Liver (tissue), 9 donors: Measurements from ENCODE around the gene ERBIN. TPM values are rescaled to one million over a fixed set of nuclear protein-coding genes. Genes with fewer than 3 reads are reported as not detected.

Experiments used
- DNase-seq: peaks from one replicate; pipeline ENCODE4 v3.0.0-alpha.2; 2017; ENCODE audit warnings: low spot score
- H3K27ac ChIP-seq, 2 donors: one replicate each; pipeline ENCODE4 v1.7.0; 2013; ENCODE audit warnings: inconsistent platforms in 2 of 2, low read length in 2 of 2, control low read depth in 1 of 2, low read depth in 1 of 2, mild to moderate bottlenecking in 1 of 2
- H3K27me3 ChIP-seq, 4 donors: one replicate each; pipeline versions ENCODE4 v1.6.1 to v1.7.0; 2013; ENCODE audit warnings: low read length in 3 of 4, inconsistent platforms in 1 of 4, mild to moderate bottlenecking in 1 of 4, moderate library complexity in 1 of 4; ENCODE audit not compliant: control insufficient read depth in 4 of 4, insufficient read depth in 4 of 4
- H3K36me3 ChIP-seq, 4 donors: one replicate each; pipeline versions ENCODE4 v1.6.1 to v1.7.0; 2013; ENCODE audit warnings: low read length in 3 of 4, mild to moderate bottlenecking in 3 of 4, low read depth in 1 of 4, moderate library complexity in 1 of 4; ENCODE audit not compliant: control insufficient read depth in 4 of 4, insufficient read depth in 3 of 4
- H3K4me1 ChIP-seq, 4 donors: one replicate each; pipeline versions ENCODE4 v1.6.1 to v1.7.0; 2013; ENCODE audit warnings: low read length in 3 of 4, mild to moderate bottlenecking in 3 of 4, moderate library complexity in 1 of 4; ENCODE audit not compliant: control insufficient read depth in 4 of 4, insufficient read depth in 4 of 4
- H3K4me3 ChIP-seq, 3 donors: one replicate each; pipeline versions ENCODE4 v1.6.1 to v1.7.0; 2013; ENCODE audit warnings: low read length in 3 of 3, control low read depth in 1 of 3, low read depth in 1 of 3, mild to moderate bottlenecking in 1 of 3
- H3K9ac ChIP-seq, 2 donors: one replicate each; pipeline ENCODE4 v1.7.0; 2013; ENCODE audit warnings: low read length in 2 of 2, mild to moderate bottlenecking in 2 of 2, moderate library complexity in 2 of 2, control low read depth in 1 of 2, low read depth in 1 of 2
- H3K9me3 ChIP-seq, 4 donors: one replicate each; pipeline versions ENCODE4 v1.6.1 to v1.7.0; 2013; ENCODE audit warnings: low read length in 3 of 4; ENCODE audit not compliant: control insufficient read depth in 4 of 4
- CTCF ChIP-seq: fragments of 150-350 bp; IDR thresholded peaks from 2 replicates; pipeline ENCODE4 v1.5.1; 2017; ENCODE audit warnings: improper control_type of control experiment, low read depth, low read length; ENCODE audit not compliant: missing input control
- EGR1 ChIP-seq, 2 donors: IDR thresholded peaks; 2 replicates each; pipeline ENCODE4 v1.6.1; 2016 to 2018; ENCODE audit warnings: antibody characterized with exemption in 2 of 2, low read depth in 2 of 2
- FOXA1 ChIP-seq: IDR thresholded peaks from 2 replicates; pipeline ENCODE4 v1.6.1; 2016; ENCODE audit warnings: antibody characterized with exemption
- FOXA2 ChIP-seq: IDR thresholded peaks from 2 replicates; pipeline ENCODE4 v1.6.1; 2016; ENCODE audit warnings: antibody characterized with exemption
- GABPA ChIP-seq, 2 donors: IDR thresholded peaks in 1 of 2; conservative IDR thresholded peaks in 1 of 2; 2 replicates each; pipeline ENCODE4 v1.6.1; 2016; ENCODE audit warnings: antibody characterized with exemption in 2 of 2, mild to moderate bottlenecking in 1 of 2, moderate library complexity in 1 of 2
- HNF4A ChIP-seq, 2 donors: conservative IDR thresholded peaks; 2 replicates each; pipeline ENCODE4 v1.6.1; 2016; ENCODE audit warnings: antibody characterized with exemption in 2 of 2, mild to moderate bottlenecking in 2 of 2
- HNF4G ChIP-seq: IDR thresholded peaks from 2 replicates; pipeline ENCODE4 v1.6.1; 2016; ENCODE audit warnings: antibody characterized with exemption
- JUND ChIP-seq, 2 donors: IDR thresholded peaks; 2 replicates each; pipeline ENCODE4 v1.6.1; 2016; ENCODE audit warnings: antibody characterized with exemption in 2 of 2
- NR2F2 ChIP-seq: IDR thresholded peaks from 2 replicates; pipeline ENCODE4 v1.6.1; 2016; ENCODE audit warnings: antibody characterized with exemption
- RAD21 ChIP-seq, 2 donors: IDR thresholded peaks; 2 replicates each; pipeline ENCODE4 v1.6.1; 2016; ENCODE audit warnings: antibody characterized with exemption in 2 of 2, mild to moderate bottlenecking in 2 of 2
- REST ChIP-seq: IDR thresholded peaks from 2 replicates; pipeline ENCODE4 v1.6.1; 2016; ENCODE audit warnings: antibody characterized with exemption, mild to moderate bottlenecking
- RXRA ChIP-seq, 2 donors: IDR thresholded peaks; 2 replicates each; pipeline ENCODE4 v1.6.1; 2017 to 2018; ENCODE audit warnings: antibody characterized with exemption in 2 of 2, mild to moderate bottlenecking in 1 of 2
- SP1 ChIP-seq: IDR thresholded peaks from 2 replicates; pipeline ENCODE4 v1.6.1; 2018; ENCODE audit warnings: antibody characterized with exemption, mild to moderate bottlenecking
- TAF1 ChIP-seq: conservative IDR thresholded peaks from 2 replicates; pipeline ENCODE4 v1.6.1; 2016; ENCODE audit warnings: antibody characterized with exemption, mild to moderate bottlenecking
- YY1 ChIP-seq: IDR thresholded peaks from 2 replicates; pipeline ENCODE4 v1.6.1; 2016; ENCODE audit warnings: antibody characterized with exemption, mild to moderate bottlenecking
- ZBTB33 ChIP-seq: IDR thresholded peaks from 2 replicates; pipeline ENCODE4 v1.6.1; 2016; ENCODE audit warnings: antibody characterized with exemption
- WGBS: extraction: QIAGEN DNeasy Blood & Tissue Kit; methylation state at CpG from one replicate; pipeline ENCODE4 v1.1.7; 2013; 5-methylcytosine and 5-hydroxymethylcytosine counted together
- polyA plus RNA-seq, 2 donors: library from polyadenylated mRNA; stranded (reverse) in 1 of 2; unstranded in 1 of 2; fragments of 200-250 nt in 1 of 2; fragments of >200 nt in 1 of 2; fragmentation: Nextera tagmentation in 1 of 2; extraction: Ambion mirVana in 1 of 2; gene quantifications; one replicate each; pipeline versions ENCODE4 v1.2.1 to v1.2.3, GENCODE V29; 2013 to 2015
- total RNA-seq, 2 donors: library from RNA; depleted of rRNA; stranded (reverse); fragments of >200 nt; gene quantifications; one replicate each; pipeline ENCODE4 v1.2.3, GENCODE V29; 2014
- TF ChIP-seq, protein P1 (sequence below): IDR thresholded peaks from 2 replicates; pipeline ENCODE4 v1.6.1; 2016; ENCODE audit warnings: antibody characterized with exemption
- TF ChIP-seq, protein P2 (sequence below): IDR thresholded peaks from 2 replicates; pipeline ENCODE4 v1.6.1; 2016; ENCODE audit warnings: antibody characterized with exemption
- donor health status: healthy.
- donor health status: healthy.
- donor health status: healthy.
- donor health status: healthy.
- donor health status: healthy.

Gene ERBIN
- total and polyA plus RNA-seq, 4 donors: 9.7 to 54.9 (median 32.5) TPM

DNA sequence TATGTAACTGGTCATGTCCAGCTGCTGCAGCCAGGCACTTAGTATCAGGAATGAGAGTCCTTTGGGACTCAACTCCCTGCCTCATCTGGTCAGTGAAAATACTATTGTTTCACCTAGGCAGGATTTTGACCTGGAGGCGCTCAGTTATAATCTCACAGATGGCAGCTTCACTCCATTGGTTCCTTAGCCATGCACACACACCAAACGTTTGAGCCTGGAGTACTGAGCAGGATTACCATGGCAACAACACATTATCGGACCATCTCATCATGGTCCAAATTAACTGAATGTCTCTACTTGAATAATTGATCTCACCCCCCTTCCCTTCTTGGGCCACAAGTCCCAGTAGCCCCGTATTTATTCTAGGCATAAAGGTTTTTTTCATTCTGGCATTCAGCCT lies 202.8 kb downstream of the ERBIN start:
- 77% methylated on average over 4 of the region's 4 CpGs for WGBS

More for the DNA sequence above, 202.8 kb downstream of the ERBIN start:
- H3K4me3 ChIP-seq: no peak overlapping the region
- no peaks in the 10 kb centered on the region for H3K27me3 ChIP-seq
- no peak overlapping the region for H3K9ac ChIP-seq
- no peak for DNase-seq
- no peaks in the 10 kb centered on the region for H3K36me3 ChIP-seq
- H3K4me1 ChIP-seq: no peaks in the 10 kb centered on the region
- no peaks in the 10 kb centered on the region for H3K9me3 ChIP-seq
- no peak overlapping the region for H3K27ac ChIP-seq
- TF ChIP-seq FOXA1 (no peak), GABPA (IDR thresholded peaks at IDR 0.05 in 1 of 2, conservative IDR thresholded peaks at IDR 0.05 in 1 of 2) (no peak), HNF4A (conservative IDR thresholded peaks at IDR 0.05) (no peak), RXRA (IDR thresholded peaks at IDR 0.05) (no peak), NR2F2 (no peak), REST (no peak), TAF1 (no peak), FOXA2 (no peak), JUND (IDR thresholded peaks at IDR 0.05) (no peak), HNF4G (no peak), SP1 (no peak), CTCF (no peak), ZBTB33 (no peak), EGR1 (IDR thresholded peaks at IDR 0.05; ENCODE audit: low read depth in 2 of 2) (no peak), RAD21 (IDR thresholded peaks at IDR 0.05) (no peak), YY1 (no peak)
- TF ChIP-seq, protein P1, sequence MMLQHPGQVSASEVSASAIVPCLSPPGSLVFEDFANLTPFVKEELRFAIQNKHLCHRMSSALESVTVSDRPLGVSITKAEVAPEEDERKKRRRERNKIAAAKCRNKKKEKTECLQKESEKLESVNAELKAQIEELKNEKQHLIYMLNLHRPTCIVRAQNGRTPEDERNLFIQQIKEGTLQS: no peak
- TF ChIP-seq, protein P2, sequence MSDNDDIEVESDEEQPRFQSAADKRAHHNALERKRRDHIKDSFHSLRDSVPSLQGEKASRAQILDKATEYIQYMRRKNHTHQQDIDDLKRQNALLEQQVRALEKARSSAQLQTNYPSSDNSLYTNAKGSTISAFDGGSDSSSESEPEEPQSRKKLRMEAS: no peak
